H1 (cell line): ENCODE measurements around the gene VAPA. TPM values are rescaled to one million over a fixed set of nuclear protein-coding genes. Genes with fewer than 3 reads are reported as not detected.

ENCODE experiments used
- CTCF ChIA-PET: fragments of 300-600 bp; sonication (Branson Sonifier 250); formaldehyde crosslinking; loops from one replicate; lab custom pipeline; 2021; ENCODE audit not compliant: partially characterized antibody; lab: Charles Lee
- POLR2A ChIA-PET: fragments of 300-600 bp; sonication (Branson Sonifier 250); formaldehyde crosslinking; loops from one replicate; lab custom pipeline; 2021; ENCODE audit warnings: inconsistent platforms; ENCODE audit not compliant: partially characterized antibody; lab: Charles Lee
- DNase-seq, 2 experiments: peaks; one replicate each; pipeline versions ENCODE4 v3.0.0 to v3.0.0-alpha.2; 2010 to 2022; ENCODE audit warnings: low spot score in 2 of 2, low read depth in 1 of 2, mixed read lengths in 1 of 2
- FAIRE-seq: peaks from 2 replicates; lab custom pipeline; 2011; peaks lifted over from hg19 to GRCh38; lab: Jason Lieb, UNC
- H2AFZ ChIP-seq: 2 replicates; pipeline ENCODE4 v1.8.1; 2012; ENCODE audit warnings: low read length, inconsistent platforms
- H2AK5ac ChIP-seq: 2 replicates; pipeline ENCODE4 v1.6.1; 2013; ENCODE audit warnings: low read depth, low read length
- H2BK120ac ChIP-seq: replicated peaks from 2 replicates; pipeline ENCODE3; 2013; ENCODE audit warnings: low read depth, low read length, inconsistent platforms
- H2BK12ac ChIP-seq: 2 replicates; pipeline ENCODE4 v1.6.1; 2013; ENCODE audit warnings: low read depth, low read length
- H2BK15ac ChIP-seq: 2 replicates; pipeline ENCODE4 v1.6.1; 2013; ENCODE audit warnings: low read length
- H2BK20ac ChIP-seq: 2 replicates; pipeline ENCODE4 v1.6.1; 2013; ENCODE audit warnings: low read length
- H2BK5ac ChIP-seq: 2 replicates; pipeline ENCODE4 v1.6.1; 2013; ENCODE audit warnings: low read depth, low read length
- H3K14ac ChIP-seq: 2 replicates; pipeline ENCODE4 v1.6.1; 2013; ENCODE audit warnings: inconsistent platforms; ENCODE audit not compliant: insufficient read length
- H3K18ac ChIP-seq: 2 replicates; pipeline ENCODE4 v1.6.1; 2013; ENCODE audit warnings: low read length; ENCODE audit errors: extremely low read depth
- H3K23ac ChIP-seq: 2 replicates; pipeline ENCODE4 v1.6.1; 2013; ENCODE audit warnings: inconsistent platforms; ENCODE audit not compliant: insufficient read length
- H3K23me2 ChIP-seq: 2 replicates; pipeline ENCODE4 v1.6.1; 2013; ENCODE audit warnings: low read depth, low read length
- H3K27ac ChIP-seq: 2 replicates; pipeline ENCODE4 v1.6.1; 2011; ENCODE audit warnings: low read depth, low read length, inconsistent platforms
- H3K27me3 ChIP-seq, 4 experiments: replicated peaks in 1 of 4; 1 replicate in 1 of 4; 2 replicates in 3 of 4; pipeline versions ENCODE4 v1.6.1 to v1.8.1; 2011 to 2013; ENCODE audit warnings: low read length in 3 of 4, mild to moderate bottlenecking in 3 of 4, inconsistent platforms in 2 of 4, mixed read lengths in 2 of 4, moderate library complexity in 1 of 4; ENCODE audit not compliant: control insufficient read depth in 3 of 4, insufficient read depth in 3 of 4; ENCODE audit errors: extremely low read depth in 1 of 4
- H3K36me3 ChIP-seq, 4 experiments: 2 replicates each; pipeline versions ENCODE4 v1.6.1 to v1.8.1; 2011 to 2013; ENCODE audit warnings: mild to moderate bottlenecking in 4 of 4, low read length in 3 of 4, moderate library complexity in 2 of 4, control low read depth in 1 of 4, inconsistent platforms in 1 of 4; ENCODE audit not compliant: insufficient read depth in 4 of 4, control insufficient read depth in 2 of 4
- H3K4ac ChIP-seq: replicated peaks from 2 replicates; pipeline ENCODE3; 2013; ENCODE audit warnings: low read length, low read depth, mixed read lengths, inconsistent platforms; ENCODE audit not compliant: insufficient read length
- H3K4me1 ChIP-seq, 4 experiments: replicated peaks in 1 of 4; 1 replicate in 1 of 4; 2 replicates in 3 of 4; pipeline versions ENCODE4 v1.6.1 to v1.8.1; 2011 to 2013; ENCODE audit warnings: low read length in 3 of 4, inconsistent platforms in 2 of 4, mixed read lengths in 1 of 4; ENCODE audit not compliant: insufficient read depth in 4 of 4, control insufficient read depth in 3 of 4
- H3K4me2 ChIP-seq, 2 experiments: 2 replicates each; pipeline versions ENCODE4 v1.6.1 to v1.8.1; 2011 to 2013; ENCODE audit warnings: low read depth in 2 of 2, low read length in 2 of 2, control low read depth in 1 of 2, inconsistent platforms in 1 of 2, mild to moderate bottlenecking in 1 of 2; ENCODE audit not compliant: insufficient read depth in 1 of 2
- H3K4me3 ChIP-seq, 4 experiments: fragments of 200-600, 300-600 bp in 1 of 4; sonication (generic), shearing (Covaris generic), sonication (Bioruptor Twin) in 1 of 4; 2 replicates each; pipeline versions ENCODE4 v1.5.1 to v1.8.1; 2011 to 2016; ENCODE audit warnings: low read length in 4 of 4, low read depth in 3 of 4, control low read depth in 2 of 4, inconsistent platforms in 2 of 4, mild to moderate bottlenecking in 2 of 4, mixed read lengths in 1 of 4, moderate library complexity in 1 of 4; ENCODE audit not compliant: insufficient read depth in 2 of 4; ENCODE audit errors: extremely low read depth in 1 of 4
- H3K56ac ChIP-seq: replicated peaks from 2 replicates; pipeline ENCODE3; 2013; ENCODE audit warnings: low read depth, mild to moderate bottlenecking, mixed read lengths, low read length, inconsistent platforms; ENCODE audit not compliant: insufficient read length
- H3K79me1 ChIP-seq: 2 replicates; pipeline ENCODE4 v1.6.1; 2013; ENCODE audit warnings: low read depth, low read length, control low read depth
- H3K79me2 ChIP-seq, 2 experiments: 2 replicates each; pipeline versions ENCODE4 v1.6.1 to v1.8.1; 2012 to 2013; ENCODE audit warnings: low read length in 2 of 2, mild to moderate bottlenecking in 2 of 2, inconsistent platforms in 1 of 2; ENCODE audit not compliant: insufficient read depth in 2 of 2, control insufficient read depth in 1 of 2
- H3K9ac ChIP-seq, 4 experiments: replicated peaks in 1 of 4; 1 replicate in 1 of 4; 2 replicates in 3 of 4; pipeline versions ENCODE4 v1.6.1 to v1.8.1; 2011 to 2013; ENCODE audit warnings: low read depth in 3 of 4, low read length in 3 of 4, control low read depth in 2 of 4, mild to moderate bottlenecking in 2 of 4, moderate library complexity in 2 of 4, inconsistent platforms in 1 of 4; ENCODE audit errors: extremely low read depth in 1 of 4
- H3K9me3 ChIP-seq, 2 experiments: 2 replicates each; pipeline versions ENCODE4 v1.6.1 to v1.8.1; 2012 to 2013; ENCODE audit warnings: mild to moderate bottlenecking in 2 of 2, moderate library complexity in 2 of 2, control low read depth in 1 of 2, inconsistent platforms in 1 of 2, low read depth in 1 of 2, low read length in 1 of 2, mixed read lengths in 1 of 2; ENCODE audit not compliant: insufficient read depth in 2 of 2
- H4K20me1 ChIP-seq, 2 experiments: replicated peaks in 1 of 2; 2 replicates each; pipeline versions ENCODE3 to v1.8.1; 2011 to 2013; ENCODE audit warnings: inconsistent platforms in 2 of 2, low read length in 2 of 2, mild to moderate bottlenecking in 1 of 2; ENCODE audit not compliant: insufficient read depth in 2 of 2, control insufficient read depth in 1 of 2
- H4K5ac ChIP-seq: 2 replicates; pipeline ENCODE4 v1.6.1; 2013; ENCODE audit warnings: low read length, low read depth, mixed read lengths, inconsistent platforms; ENCODE audit not compliant: insufficient read length
- H4K8ac ChIP-seq: 2 replicates; pipeline ENCODE4 v1.8.0; 2013; ENCODE audit warnings: mild to moderate bottlenecking, moderate library complexity, low read length, inconsistent platforms; ENCODE audit not compliant: insufficient read depth; ENCODE audit errors: extremely low read depth
- H4K91ac ChIP-seq: replicated peaks from 2 replicates; pipeline ENCODE3; 2013; ENCODE audit warnings: low read length, mixed read lengths, inconsistent platforms; ENCODE audit not compliant: insufficient read length
- BRCA1 ChIP-seq: IDR thresholded peaks from 2 replicates; pipeline ENCODE4 v1.6.1; 2012; ENCODE audit warnings: low read depth, low read length, improper control_type of control experiment
- CTBP2 ChIP-seq: IDR thresholded peaks from 2 replicates; pipeline ENCODE4 v1.7.0; 2011; ENCODE audit warnings: borderline replicate concordance, mild to moderate bottlenecking, moderate library complexity, mixed read lengths, low read length; ENCODE audit not compliant: insufficient read depth, insufficient read length
- E2F6 ChIP-seq: IDR thresholded peaks from 2 replicates; pipeline ENCODE4 v1.6.1; 2012; ENCODE audit warnings: inconsistent platforms
- HDAC6 ChIP-seq: IDR thresholded peaks from one replicate; pipeline ENCODE4 v1.7.1; 2012; ENCODE audit warnings: low read depth, mild to moderate bottlenecking, inconsistent platforms, low read length, moderate library complexity
- KDM4A ChIP-seq: IDR thresholded peaks from one replicate; pipeline ENCODE4 v1.7.1; 2012; ENCODE audit warnings: low read depth, mild to moderate bottlenecking, moderate library complexity, low read length, inconsistent platforms; ENCODE audit not compliant: severe bottlenecking
- WGBS, 2 experiments: shearing (Covaris generic) in 1 of 2; methylation state at CpG; one replicate each; pipeline versions ENCODE4 v1.1.6 to v1.1.7; 2013 to 2015; ENCODE audit warnings: low lambda C conversion rate in 2 of 2, mixed read lengths in 2 of 2, inconsistent platforms in 1 of 2, low coverage in 1 of 2, missing lambda C conversion rate in 1 of 2; ENCODE audit not compliant: insufficient replicate concordance in 2 of 2, insufficient coverage in 1 of 2, insufficient read length in 1 of 2; ENCODE audit errors: extremely low coverage in 1 of 2, missing lambda C conversion rate in 1 of 2; 5-methylcytosine and 5-hydroxymethylcytosine counted together
- polyA plus RNA-seq, 7 experiments: library from polyadenylated mRNA; depleted of rRNA in 3 of 7; stranded (reverse) in 5 of 7; unstranded in 2 of 7; fragments of >200 nt in 5 of 7; fragments of 200-250 nt in 2 of 7; gene quantifications; 1 replicate in 5 of 7; 2 replicates in 1 of 7; 4 replicates in 1 of 7; pipeline versions ENCODE4 v1.2.1 to v1.2.3, GENCODE V29; 2011 to 2013; ENCODE audit warnings: missing spikeins in 2 of 7, mixed read lengths in 2 of 7
- total RNA-seq: library from RNA; stranded (reverse); fragmentation: NEBNext Ultra II Directional; extraction: Animal tissue kit (Norgen Biotek cat#: 25700); gene quantifications from 2 replicates; pipeline ENCODE4 v1.2.1, GENCODE V29; 2021

The VAPA gene
- total and polyA plus RNA-seq, 2 of the 8 experiments (the other 6 are each of a cell fraction or from before 2014, with no cell fraction given): 79.7 to 130 TPM

DNA sequence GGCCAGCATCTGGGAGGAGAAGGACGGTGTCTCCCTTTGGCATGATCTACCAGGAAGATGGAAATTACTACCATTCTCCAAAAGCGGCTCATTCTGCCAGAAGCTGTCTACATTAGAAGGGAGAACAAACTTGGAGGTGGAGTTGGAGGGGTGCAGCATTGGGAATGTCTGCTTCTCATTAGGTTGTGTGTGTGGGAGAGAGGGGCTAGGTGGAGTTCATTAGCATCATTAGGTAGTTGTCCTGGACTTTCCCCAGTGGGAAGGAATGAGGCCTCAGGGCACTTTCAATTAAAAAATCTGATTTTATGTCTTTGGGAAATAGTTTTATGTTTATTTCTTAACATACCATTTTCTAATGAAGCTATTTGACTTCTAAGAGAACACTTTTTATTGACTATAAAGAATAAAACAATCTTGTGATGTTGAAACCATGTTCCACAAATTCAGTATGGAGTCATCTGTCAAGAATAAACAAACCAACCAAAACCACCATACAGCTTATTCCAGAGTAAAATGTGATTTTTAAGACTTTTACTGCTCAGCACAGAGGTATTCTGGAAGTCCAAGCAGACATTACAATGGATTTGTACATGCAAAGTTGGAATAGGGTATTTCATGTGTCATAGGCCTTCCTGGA is 60.6 kb downstream of the VAPA start:
- TF ChIP-seq E2F6 (no peak), KDM4A (no peak), HDAC6 (no peak), CTBP2 (no peak), BRCA1 (no peak)
- TF ChIP-seq, all 59 proteins: peak for 0
- H3K27ac ChIP-seq: no peak overlapping the region
- no peaks in the 10 kb centered on the region for H3K4me1 ChIP-seq

More for the DNA sequence above, 60.6 kb downstream of the VAPA start:
- Histone ChIP-seq H4K91ac (no peak overlapping the region), H3K27me3 (no peaks in the 10 kb centered on the region), H2AK5ac (no peak overlapping the region), H3K9ac (no peak overlapping the region), H2BK5ac (no peak overlapping the region), H3K18ac (no peak overlapping the region), H2BK12ac (no peak overlapping the region), H4K20me1 (no peaks in the 10 kb centered on the region), H3K9me3 (peaks cover 3 to 6% of the 10 kb centered on the region in 2 experiments; a peak in 2 of 4 replicates), H3K4me3 (no peak overlapping the region), H3K79me2 (no peaks in the 10 kb centered on the region), H4K5ac (no peak overlapping the region), H3K4ac (no peak overlapping the region), H3K4me2 (no peak overlapping the region), H3K56ac (no peak overlapping the region), H3K36me3 (no peaks in the 10 kb centered on the region), H3K23ac (no peak overlapping the region), H2BK15ac (no peak overlapping the region), H2AFZ (no peak overlapping the region), H4K8ac (no peak overlapping the region), H2BK120ac (no peak overlapping the region), H2BK20ac (no peak overlapping the region), H3K23me2 (no peaks in the 10 kb centered on the region), H3K79me1 (no peaks in the 10 kb centered on the region), H3K14ac (no peak overlapping the region)
- DNase-seq (no peak), FAIRE-seq (no peak)
- ChIA-PET POLR2A (no interaction called here), CTCF (interaction anchor here (1.3 to 7.1 kb wide), 3 partner anchors 160 to 703 kb away, joined by 3 to 74 read pairs (median 3); no protein-coding TSS in a partner anchor)
- WGBS, 2 experiments: 77% methylated on average over 2 of the region's 2 CpGs; no CpG with 5 or more reads in 1 of the 2 experiments
